GM12872 (cell line): Measurements from ENCODE around the gene DRC7.

Experiments used
- CTCF ChIP-seq: IDR thresholded peaks from 3 replicates; pipeline ENCODE4 v1.5.1; 2011; ENCODE audit warnings: low read depth, mild to moderate bottlenecking, low read length, moderate library complexity; ENCODE audit not compliant: insufficient read depth

The DRC7 gene

GRCh38 chr16:57721356-57722209 is 27.0 kb downstream of the DRC7 start:
- TF ChIP-seq CTCF = no peak

- no peak for TF ChIP-seq CTCF
Observed at GRCh38 chr16:57722210-57722499, 27.5 kb downstream of the DRC7 start.

DNA sequence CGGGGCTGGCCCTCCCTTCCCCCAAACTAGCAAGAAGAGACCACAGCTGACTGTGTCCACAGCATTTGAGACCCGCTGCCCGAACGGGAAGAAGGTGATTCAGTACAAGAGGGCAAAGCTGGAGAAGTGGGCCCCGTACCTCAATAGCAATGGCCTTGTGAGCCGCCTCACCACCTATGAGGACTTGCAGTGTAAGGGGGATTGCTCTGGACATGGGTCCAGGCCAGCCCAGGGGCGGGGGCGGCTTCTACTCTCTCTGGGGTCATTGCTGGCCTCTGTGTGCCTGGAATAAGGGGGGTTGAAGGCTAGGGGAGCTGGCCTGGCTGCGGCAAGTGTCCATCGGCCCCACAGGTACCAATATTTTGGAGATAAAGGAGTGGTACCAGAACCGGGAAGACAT is 28.0 kb downstream of the DRC7 start:
- no peak for TF ChIP-seq CTCF

DNA sequence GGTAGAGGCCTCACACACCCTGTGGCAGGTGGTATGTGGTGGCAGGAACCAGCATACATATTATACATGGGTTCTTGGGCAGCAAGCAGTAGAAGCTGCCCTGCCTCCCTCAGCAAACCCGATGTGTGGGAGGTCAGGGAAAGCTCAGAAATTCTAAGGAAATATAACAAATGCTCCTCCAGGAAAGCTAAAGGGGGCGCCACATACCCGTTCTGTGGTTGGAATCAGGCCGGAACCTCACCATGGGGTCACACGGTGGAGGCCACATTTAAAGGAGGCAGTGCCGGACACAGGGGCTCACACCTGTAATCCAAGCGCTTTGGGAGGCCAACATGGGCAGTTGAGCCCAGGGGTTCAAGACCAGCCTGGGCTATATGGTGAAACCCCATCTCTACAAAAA is 28.6 kb downstream of the DRC7 start:
- no peak for TF ChIP-seq CTCF

DNA sequence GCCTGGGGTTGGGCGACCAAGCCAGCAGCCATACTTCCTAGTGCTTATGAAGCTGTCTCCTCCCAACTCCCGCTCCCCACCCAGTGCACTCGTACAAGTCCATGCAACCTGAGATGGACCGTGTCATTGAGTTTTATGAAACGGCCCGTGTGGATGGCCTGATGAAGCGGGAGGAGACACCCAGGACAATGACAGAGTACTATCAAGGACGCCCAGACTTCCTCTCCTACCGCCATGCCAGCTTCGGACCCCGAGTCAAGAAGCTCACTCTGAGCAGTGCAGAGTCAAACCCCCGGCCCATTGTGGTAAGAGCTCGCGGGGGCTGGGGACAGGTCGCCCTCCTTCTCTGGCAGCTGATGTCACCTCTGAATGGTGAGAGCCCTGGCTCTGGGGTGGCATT is 29.9 kb downstream of the DRC7 start:
- TF ChIP-seq CTCF = no peak

- no peak for TF ChIP-seq CTCF
Observed at GRCh38 chr16:57725151-57725550, 30.5 kb downstream of the DRC7 start.

DNA sequence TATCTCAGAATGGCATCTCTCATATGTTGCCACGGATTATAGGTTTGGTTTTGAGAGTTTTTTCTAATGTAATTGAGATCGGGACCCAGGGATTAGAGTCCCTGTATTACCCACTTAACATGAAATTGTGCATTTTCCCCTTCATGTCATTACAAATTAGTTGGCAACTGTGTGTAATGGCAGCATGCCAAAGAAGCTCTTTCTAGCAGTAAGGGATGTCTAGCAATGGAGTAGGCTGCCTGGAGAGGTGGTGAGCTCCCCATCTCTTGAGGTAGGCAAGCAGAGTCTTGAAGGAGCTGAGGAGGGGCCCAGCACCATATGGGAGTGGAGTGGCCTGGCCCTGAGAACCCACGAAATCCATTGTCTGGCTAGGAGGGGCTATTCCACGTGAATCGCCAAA is 30.9 kb downstream of the DRC7 start:
- no peak for TF ChIP-seq CTCF
